ENCODE measurements around the gene NEK8.

Gene NEK8

GRCh38 chr17:28755486-28755885, 26.9 kb downstream of the NEK8 start:
- Histone ChIP-seq H3K9me3 (ENCODE audit: control insufficient read depth in 2 of 2, low read length in 2 of 2) (no peaks in the 10 kb centered on the region), H3K36me3 (ENCODE audit: control insufficient read depth in 2 of 2, insufficient read depth in 2 of 2, low read length in 2 of 2) (peaks cover 36 to 42% of the 10 kb centered on the region in 2 donors), H3K27ac (ENCODE audit: low read depth in 2 of 2, low read length in 2 of 2) (no peak overlapping the region), H3K9ac (ENCODE audit: low read depth in 1 of 2, low read length in 2 of 2) (no peak overlapping the region), H3K27me3 (ENCODE audit: control insufficient read depth in 2 of 2, insufficient read depth in 2 of 2, low read length in 2 of 2) (no peaks in the 10 kb centered on the region), H3K4me1 (ENCODE audit: control insufficient read depth in 2 of 2, insufficient read depth in 2 of 2, low read length in 2 of 2) (no peaks in the 10 kb centered on the region), H3K4me3 (ENCODE audit: low read length in 2 of 2) (no peak overlapping the region)

- Histone ChIP-seq H3K27me3 (ENCODE audit: control insufficient read depth in 2 of 2, insufficient read depth in 2 of 2, low read length in 2 of 2) (no peaks in the 10 kb centered on the region), H3K9ac (ENCODE audit: low read depth in 1 of 2, low read length in 2 of 2) (no peak overlapping the region), H3K4me1 (ENCODE audit: control insufficient read depth in 2 of 2, insufficient read depth in 2 of 2, low read length in 2 of 2) (no peaks in the 10 kb centered on the region), H3K27ac (ENCODE audit: low read depth in 2 of 2, low read length in 2 of 2) (no peak overlapping the region), H3K4me3 (ENCODE audit: low read length in 2 of 2) (no peak overlapping the region), H3K9me3 (ENCODE audit: control insufficient read depth in 2 of 2, low read length in 2 of 2) (no peaks in the 10 kb centered on the region), H3K36me3 (ENCODE audit: control insufficient read depth in 2 of 2, insufficient read depth in 2 of 2, low read length in 2 of 2) (peaks cover 31 to 39% of the 10 kb centered on the region in 2 donors)
Measured at GRCh38 chr17:28756049-28756804, 27.6 kb downstream of the NEK8 start.

- Histone ChIP-seq H3K27me3 (ENCODE audit: control insufficient read depth in 2 of 2, insufficient read depth in 2 of 2, low read length in 2 of 2) (no peaks in the 10 kb centered on the region), H3K9ac (ENCODE audit: low read depth in 1 of 2, low read length in 2 of 2) (no peak overlapping the region), H3K4me1 (ENCODE audit: control insufficient read depth in 2 of 2, insufficient read depth in 2 of 2, low read length in 2 of 2) (peaks cover 3% of the 10 kb centered on the region in 2 donors), H3K36me3 (ENCODE audit: control insufficient read depth in 2 of 2, insufficient read depth in 2 of 2, low read length in 2 of 2) (peaks cover 34 to 36% of the 10 kb centered on the region in 2 donors), H3K27ac (ENCODE audit: low read depth in 2 of 2, low read length in 2 of 2) (no peak overlapping the region), H3K4me3 (ENCODE audit: low read length in 2 of 2) (no peak overlapping the region), H3K9me3 (ENCODE audit: control insufficient read depth in 2 of 2, low read length in 2 of 2) (no peaks in the 10 kb centered on the region)
Measured at GRCh38 chr17:28758411-28759121, 30.0 kb downstream of the NEK8 start.

DNA sequence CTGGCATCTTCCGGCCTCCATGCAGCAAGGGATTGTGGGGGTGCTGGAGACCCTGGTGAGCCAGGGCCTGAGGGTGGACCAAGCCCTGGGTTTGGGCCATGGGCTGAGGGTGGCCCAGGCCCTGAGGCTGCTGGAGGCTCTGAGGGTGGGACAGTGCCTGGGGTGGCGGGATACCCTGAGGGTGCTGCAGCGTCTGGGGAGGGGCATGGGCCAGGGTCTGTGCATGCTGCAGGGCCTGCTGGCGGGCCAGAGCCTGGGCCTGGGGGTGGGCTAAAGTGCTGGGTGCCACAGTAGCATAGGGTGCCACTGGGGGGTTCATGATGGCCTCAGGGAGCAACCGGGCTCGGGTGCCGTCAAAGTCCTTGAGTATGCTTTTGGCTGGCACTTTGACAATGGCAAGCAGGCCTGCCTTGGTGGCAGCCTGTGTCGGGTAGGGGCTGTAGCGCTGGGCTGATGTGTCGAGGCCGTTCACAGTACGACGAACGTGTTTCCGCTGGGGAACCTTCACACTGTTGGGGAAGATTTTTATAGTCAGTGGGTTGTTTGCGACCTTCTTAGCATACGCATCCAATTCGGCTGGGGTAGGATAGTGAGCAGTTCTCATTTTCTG, 30.8 kb downstream of the NEK8 start:
- H3K9me3 ChIP-seq (ENCODE audit: control insufficient read depth in 2 of 2, low read length in 2 of 2): no peaks in the 10 kb centered on the region
- H3K9ac ChIP-seq (ENCODE audit: low read depth in 1 of 2, low read length in 2 of 2): no peak overlapping the region
- H3K27ac ChIP-seq (ENCODE audit: low read depth in 2 of 2, low read length in 2 of 2): no peak overlapping the region
- H3K36me3 ChIP-seq (ENCODE audit: control insufficient read depth in 2 of 2, insufficient read depth in 2 of 2, low read length in 2 of 2): peaks cover 34 to 36% of the 10 kb centered on the region in 2 donors
- H3K27me3 ChIP-seq (ENCODE audit: control insufficient read depth in 2 of 2, insufficient read depth in 2 of 2, low read length in 2 of 2): no peaks in the 10 kb centered on the region
- H3K4me3 ChIP-seq (ENCODE audit: low read length in 2 of 2): no peak overlapping the region
- H3K4me1 ChIP-seq (ENCODE audit: control insufficient read depth in 2 of 2, insufficient read depth in 2 of 2, low read length in 2 of 2): peaks cover 3% of the 10 kb centered on the region in 2 donors

- H3K27ac ChIP-seq (ENCODE audit: low read depth in 2 of 2, low read length in 2 of 2): no peak overlapping the region
- H3K9ac ChIP-seq (ENCODE audit: low read depth in 1 of 2, low read length in 2 of 2): no peak overlapping the region
- H3K4me1 ChIP-seq (ENCODE audit: control insufficient read depth in 2 of 2, insufficient read depth in 2 of 2, low read length in 2 of 2): peaks cover 3% of the 10 kb centered on the region in 2 donors
- H3K27me3 ChIP-seq (ENCODE audit: control insufficient read depth in 2 of 2, insufficient read depth in 2 of 2, low read length in 2 of 2): no peaks in the 10 kb centered on the region
- no peak overlapping the region for H3K4me3 ChIP-seq (ENCODE audit: low read length in 2 of 2)
- no peaks in the 10 kb centered on the region for H3K9me3 ChIP-seq (ENCODE audit: control insufficient read depth in 2 of 2, low read length in 2 of 2)
- peaks cover 39 to 48% of the 10 kb centered on the region in 2 donors for H3K36me3 ChIP-seq (ENCODE audit: control insufficient read depth in 2 of 2, insufficient read depth in 2 of 2, low read length in 2 of 2)
Measured at GRCh38 chr17:28760601-28761562, 32.3 kb downstream of the NEK8 start.

GRCh38 chr17:28763137-28763799, 34.7 kb downstream of the NEK8 start:
- H3K9ac ChIP-seq (ENCODE audit: low read depth in 1 of 2, low read length in 2 of 2): no peak overlapping the region
- no peaks in the 10 kb centered on the region for H3K9me3 ChIP-seq (ENCODE audit: control insufficient read depth in 2 of 2, low read length in 2 of 2)
- H3K36me3 ChIP-seq (ENCODE audit: control insufficient read depth in 2 of 2, insufficient read depth in 2 of 2, low read length in 2 of 2): peaks cover 37 to 40% of the 10 kb centered on the region in 2 donors
- peaks cover 3% of the 10 kb centered on the region in 2 donors for H3K4me1 ChIP-seq (ENCODE audit: control insufficient read depth in 2 of 2, insufficient read depth in 2 of 2, low read length in 2 of 2)
- no peak overlapping the region for H3K4me3 ChIP-seq (ENCODE audit: low read length in 2 of 2)
- H3K27ac ChIP-seq (ENCODE audit: low read depth in 2 of 2, low read length in 2 of 2): no peak overlapping the region
- no peaks in the 10 kb centered on the region for H3K27me3 ChIP-seq (ENCODE audit: control insufficient read depth in 2 of 2, insufficient read depth in 2 of 2, low read length in 2 of 2)

DNA sequence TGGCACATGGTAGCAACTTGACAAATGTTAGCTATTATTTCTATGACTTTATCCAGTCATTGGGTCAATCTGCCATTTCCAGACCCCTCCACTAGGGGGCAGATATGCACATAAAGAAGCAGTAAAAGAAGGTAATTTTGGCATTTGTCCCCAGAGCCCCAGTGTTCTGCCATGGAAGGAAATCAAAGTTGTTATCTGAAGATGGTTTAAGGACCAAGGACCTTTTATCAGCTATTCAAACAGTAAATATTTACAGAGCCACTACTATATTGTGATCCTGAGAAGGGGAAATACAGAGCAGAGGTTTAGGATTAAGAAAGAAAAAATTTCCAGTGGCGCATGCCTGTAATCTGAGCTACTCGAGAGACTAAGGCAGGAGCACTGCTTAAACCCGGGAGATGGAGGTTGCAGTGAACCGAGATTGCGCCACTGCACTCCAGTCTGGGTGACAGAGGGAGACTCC, 35.2 kb downstream of the NEK8 start:
- H3K4me1 ChIP-seq (ENCODE audit: control insufficient read depth in 2 of 2, insufficient read depth in 2 of 2, low read length in 2 of 2): peaks cover 3% of the 10 kb centered on the region in 2 donors
- H3K27ac ChIP-seq (ENCODE audit: low read depth in 2 of 2, low read length in 2 of 2): no peak overlapping the region
- H3K9me3 ChIP-seq (ENCODE audit: control insufficient read depth in 2 of 2, low read length in 2 of 2): no peaks in the 10 kb centered on the region
- H3K4me3 ChIP-seq (ENCODE audit: low read length in 2 of 2): no peak overlapping the region
- H3K36me3 ChIP-seq (ENCODE audit: control insufficient read depth in 2 of 2, insufficient read depth in 2 of 2, low read length in 2 of 2): peaks cover 31 to 34% of the 10 kb centered on the region in 2 donors
- no peak overlapping the region for H3K9ac ChIP-seq (ENCODE audit: low read depth in 1 of 2, low read length in 2 of 2)
- no peaks in the 10 kb centered on the region for H3K27me3 ChIP-seq (ENCODE audit: control insufficient read depth in 2 of 2, insufficient read depth in 2 of 2, low read length in 2 of 2)

- no peak overlapping the region for H3K27ac ChIP-seq (ENCODE audit: low read depth in 2 of 2, low read length in 2 of 2)
- no peak overlapping the region for H3K9ac ChIP-seq (ENCODE audit: low read depth in 1 of 2, low read length in 2 of 2)
- H3K36me3 ChIP-seq (ENCODE audit: control insufficient read depth in 2 of 2, insufficient read depth in 2 of 2, low read length in 2 of 2): peaks cover 19 to 25% of the 10 kb centered on the region in 2 donors
- no peaks in the 10 kb centered on the region for H3K9me3 ChIP-seq (ENCODE audit: control insufficient read depth in 2 of 2, low read length in 2 of 2)
- peaks cover 3% of the 10 kb centered on the region in 2 donors for H3K4me1 ChIP-seq (ENCODE audit: control insufficient read depth in 2 of 2, insufficient read depth in 2 of 2, low read length in 2 of 2)
- no peaks in the 10 kb centered on the region for H3K27me3 ChIP-seq (ENCODE audit: control insufficient read depth in 2 of 2, insufficient read depth in 2 of 2, low read length in 2 of 2)
- no peak overlapping the region for H3K4me3 ChIP-seq (ENCODE audit: low read length in 2 of 2)
Measured at GRCh38 chr17:28765038-28765437, 36.5 kb downstream of the NEK8 start.

DNA sequence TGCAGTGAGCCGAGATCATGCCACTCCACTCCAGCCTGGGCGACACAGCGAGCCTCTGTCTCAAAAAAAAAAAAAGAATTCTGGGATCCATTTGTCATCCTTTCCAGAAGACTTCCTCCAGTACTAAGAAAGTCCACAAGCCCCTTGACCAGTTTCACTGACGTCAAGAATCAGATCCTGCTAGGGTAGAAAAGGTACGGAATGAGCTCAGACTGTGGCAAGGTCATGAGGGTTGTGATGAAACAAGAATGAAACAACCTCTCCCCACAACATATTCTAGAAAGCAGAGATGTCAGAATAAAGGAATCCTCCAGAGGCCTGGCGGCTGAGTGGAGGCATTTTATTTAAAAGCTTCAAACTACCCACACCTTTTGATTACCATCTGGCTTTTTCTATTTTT, 45.1 kb downstream of the NEK8 start:
- Histone ChIP-seq H3K27ac (ENCODE audit: low read depth in 2 of 2, low read length in 2 of 2) (no peak overlapping the region), H3K27me3 (ENCODE audit: control insufficient read depth in 2 of 2, insufficient read depth in 2 of 2, low read length in 2 of 2) (no peaks in the 10 kb centered on the region), H3K9ac (ENCODE audit: low read depth in 1 of 2, low read length in 2 of 2) (no peak overlapping the region), H3K4me3 (ENCODE audit: low read length in 2 of 2) (no peak overlapping the region), H3K4me1 (ENCODE audit: control insufficient read depth in 2 of 2, insufficient read depth in 2 of 2, low read length in 2 of 2) (no peaks in the 10 kb centered on the region), H3K36me3 (ENCODE audit: control insufficient read depth in 2 of 2, insufficient read depth in 2 of 2, low read length in 2 of 2) (peaks cover 0 to 5% of the 10 kb centered on the region in 2 donors), H3K9me3 (ENCODE audit: control insufficient read depth in 2 of 2, low read length in 2 of 2) (no peaks in the 10 kb centered on the region)

All from mucosa of rectum (tissue), 2 donors.